DOHH2 (cell line): ENCODE measurements around the gene SPTBN2.

Experiments
- H3F3A ChIP-seq: fragments of 200-600 bp; sonication (generic), shearing (Covaris generic); 2 replicates; pipeline ENCODE4 v1.6.0; 2016; ENCODE audit warnings: antibody characterized with exemption, mild to moderate bottlenecking; ENCODE audit not compliant: control insufficient read depth, insufficient read depth
- H3K27ac ChIP-seq: fragments of 200-600 bp; sonication (generic); 2 replicates; pipeline ENCODE4 v1.5.1; 2014; ENCODE audit warnings: low read depth, mild to moderate bottlenecking, low read length, moderate library complexity
- H3K27me3 ChIP-seq: fragments of 200-600 bp; sonication (generic); 2 replicates; pipeline ENCODE4 v1.6.1; 2014; ENCODE audit warnings: mild to moderate bottlenecking, low read length, mixed read lengths; ENCODE audit not compliant: control insufficient read depth
- H3K36me3 ChIP-seq: fragments of 200-600 bp; sonication (generic); 2 replicates; pipeline ENCODE4 v1.6.1; 2014; ENCODE audit warnings: mild to moderate bottlenecking, low read length, moderate library complexity, mixed read lengths; ENCODE audit not compliant: control insufficient read depth
- H3K4me1 ChIP-seq: fragments of 200-600 bp; sonication (generic); 2 replicates; pipeline ENCODE4 v1.6.1; 2014; ENCODE audit warnings: mild to moderate bottlenecking, low read length, mixed read lengths; ENCODE audit not compliant: control insufficient read depth
- H3K4me2 ChIP-seq: fragments of 200-600 bp; sonication (generic); 2 replicates; pipeline ENCODE4 v1.6.0; 2014; ENCODE audit warnings: mild to moderate bottlenecking, low read length, moderate library complexity
- H3K4me3 ChIP-seq: fragments of 200-600 bp; sonication (generic); 2 replicates; pipeline ENCODE4 v1.5.1; 2014; ENCODE audit warnings: mild to moderate bottlenecking, low read length, mixed read lengths
- H3K79me2 ChIP-seq: fragments of 200-600 bp; sonication (generic); 2 replicates; pipeline ENCODE4 v1.6.1; 2014; ENCODE audit warnings: mild to moderate bottlenecking, low read length, mixed read lengths; ENCODE audit not compliant: control insufficient read depth
- H3K9me2 ChIP-seq: fragments of 200-600 bp; sonication (generic); replicated peaks from 2 replicates; pipeline ENCODE4 v1.6.1; 2014; ENCODE audit warnings: mild to moderate bottlenecking, low read length, mixed read lengths; ENCODE audit not compliant: control insufficient read depth
- H3K9me3 ChIP-seq: fragments of 200-600 bp; sonication (generic); 2 replicates; pipeline ENCODE4 v1.6.1; 2014; ENCODE audit warnings: antibody characterized with exemption, low read length, mixed read lengths; ENCODE audit not compliant: control insufficient read depth, insufficient read depth
- H4K20me1 ChIP-seq: fragments of 200-600 bp; sonication (generic); 2 replicates; pipeline ENCODE4 v1.6.0; 2014; ENCODE audit warnings: low read depth, mild to moderate bottlenecking, antibody characterized with exemption, low read length, moderate library complexity; ENCODE audit not compliant: control insufficient read depth, insufficient read depth
- CTCF ChIP-seq: fragments of 200-600 bp; sonication (generic); IDR thresholded peaks from one replicate; pipeline ENCODE4 v1.5.1; 2014; ENCODE audit warnings: antibody characterized with exemption, mild to moderate bottlenecking, low read depth, low read length; ENCODE audit not compliant: poor library complexity, severe bottlenecking
- EZH2phosphoT487 ChIP-seq: fragments of 200-600 bp; sonication (generic); IDR thresholded peaks from 2 replicates; pipeline ENCODE4 v1.6.1; 2017; ENCODE audit warnings: borderline replicate concordance, mild to moderate bottlenecking, antibody characterized with exemption, low read length, moderate library complexity, mixed read lengths

The SPTBN2 gene

GRCh38 chr11:66688561-66689534 is 40.2 kb downstream of the SPTBN2 start:
- Histone ChIP-seq H3K4me3 (no peak overlapping the region), H4K20me1 (no peaks in the 10 kb centered on the region), H3K4me1 (no peaks in the 10 kb centered on the region), H3K4me2 (no peak overlapping the region), H3F3A (no peaks in the 10 kb centered on the region), H3K9me2 (no peaks in the 10 kb centered on the region), H3K27ac (no peak overlapping the region), H3K27me3 (no peaks in the 10 kb centered on the region), H3K79me2 (no peaks in the 10 kb centered on the region), H3K36me3 (peaks cover 58% of the 10 kb centered on the region), H3K9me3 (no peaks in the 10 kb centered on the region)
- no peak for TF ChIP-seq EZH2phosphoT487
- no peak for TF ChIP-seq CTCF

DNA sequence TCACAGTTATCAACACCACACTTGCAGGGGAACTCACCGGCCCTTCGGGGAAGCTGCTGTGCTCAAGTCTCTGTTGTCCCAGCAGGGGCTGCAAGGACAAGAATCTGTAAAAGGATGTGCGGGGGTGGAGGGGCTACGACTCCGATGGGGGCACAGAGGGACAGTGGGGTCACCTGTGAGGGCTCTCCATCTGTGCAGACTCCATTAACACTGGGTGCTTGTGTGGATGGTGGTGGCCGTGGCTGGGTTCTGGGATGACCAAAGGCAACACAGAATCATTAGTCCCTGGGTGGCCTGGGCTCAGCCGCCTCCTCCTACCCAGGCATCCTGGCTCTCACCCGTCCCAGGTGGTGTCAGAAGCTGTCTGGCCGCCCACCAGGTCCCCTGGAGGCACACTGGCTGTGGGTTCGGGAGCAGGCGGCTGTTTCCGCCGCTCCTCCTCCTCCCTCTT is 41.2 kb downstream of the SPTBN2 start:
- H3K27me3 ChIP-seq: no peaks in the 10 kb centered on the region
- TF ChIP-seq CTCF (no peak), EZH2phosphoT487 (no peak)
- peaks cover 48% of the 10 kb centered on the region for H3K36me3 ChIP-seq
- H3K4me1 ChIP-seq: no peaks in the 10 kb centered on the region
- no peaks in the 10 kb centered on the region for H3K9me2 ChIP-seq
- no peaks in the 10 kb centered on the region for H3F3A ChIP-seq
- H3K4me3 ChIP-seq: no peak overlapping the region
- H3K9me3 ChIP-seq: no peaks in the 10 kb centered on the region
- H4K20me1 ChIP-seq: no peaks in the 10 kb centered on the region
- H3K79me2 ChIP-seq: no peaks in the 10 kb centered on the region
- H3K4me2 ChIP-seq: no peak overlapping the region
- no peak overlapping the region for H3K27ac ChIP-seq

DNA sequence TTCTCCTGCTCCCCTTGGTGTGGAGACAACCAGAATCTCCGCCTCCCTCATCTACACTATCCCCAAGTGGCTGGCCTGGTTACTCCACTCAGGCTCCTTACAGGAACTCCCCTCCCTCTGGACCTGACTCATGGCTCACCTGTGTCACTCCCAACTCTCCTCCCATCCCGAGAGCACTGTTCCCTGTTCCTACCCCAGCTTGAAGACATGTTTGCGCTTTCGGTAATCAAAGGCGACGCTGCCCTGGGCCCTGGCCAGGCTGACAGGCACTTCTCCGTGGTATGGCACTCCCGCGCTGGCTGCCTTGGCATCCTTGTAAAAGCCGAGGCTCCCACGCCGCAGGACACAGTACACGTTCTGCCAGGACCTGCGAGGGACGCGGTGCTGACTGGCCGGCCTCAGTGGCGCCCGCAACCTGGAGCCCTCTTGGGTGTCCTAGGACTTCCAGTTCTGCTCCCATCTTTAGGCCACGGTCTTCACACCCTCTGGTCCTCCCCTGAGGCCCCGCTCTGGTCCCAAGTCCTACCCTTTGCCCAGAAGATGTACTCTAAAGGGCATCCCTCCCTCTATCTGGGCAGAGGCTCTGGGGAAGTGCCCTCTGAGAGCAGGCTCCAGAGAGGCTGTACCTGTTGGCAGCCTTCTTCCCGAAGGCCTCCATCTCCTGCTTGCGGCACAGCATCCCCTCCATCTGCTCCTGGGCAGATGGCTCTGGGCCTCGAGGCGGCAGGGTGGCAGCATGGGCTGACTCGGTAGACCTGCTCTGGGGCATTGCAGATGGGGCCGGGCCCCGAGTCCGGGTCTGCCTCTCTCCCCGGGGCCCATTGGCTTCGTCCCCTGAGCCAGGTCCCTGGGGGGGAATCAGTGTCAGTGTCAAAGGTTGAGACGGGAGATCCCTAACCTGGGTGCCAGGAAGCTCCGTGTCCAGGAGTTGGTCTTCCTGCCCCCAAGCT is 41.9 kb downstream of the SPTBN2 start:
- TF ChIP-seq EZH2phosphoT487 (no peak), CTCF (no peak)
- Histone ChIP-seq H3K9me2 (no peaks in the 10 kb centered on the region), H3K36me3 (peaks cover 42% of the 10 kb centered on the region; the same call in 1 of the 2 replicates), H3K4me1 (no peaks in the 10 kb centered on the region), H3K9me3 (no peaks in the 10 kb centered on the region), H4K20me1 (no peaks in the 10 kb centered on the region), H3K79me2 (no peaks in the 10 kb centered on the region), H3K27ac (no peak overlapping the region), H3K4me2 (no peak overlapping the region), H3K4me3 (no peak overlapping the region), H3F3A (no peaks in the 10 kb centered on the region), H3K27me3 (no peaks in the 10 kb centered on the region)
